Measurements from ENCODE around the gene R3HDM4.

The R3HDM4 gene

DNA sequence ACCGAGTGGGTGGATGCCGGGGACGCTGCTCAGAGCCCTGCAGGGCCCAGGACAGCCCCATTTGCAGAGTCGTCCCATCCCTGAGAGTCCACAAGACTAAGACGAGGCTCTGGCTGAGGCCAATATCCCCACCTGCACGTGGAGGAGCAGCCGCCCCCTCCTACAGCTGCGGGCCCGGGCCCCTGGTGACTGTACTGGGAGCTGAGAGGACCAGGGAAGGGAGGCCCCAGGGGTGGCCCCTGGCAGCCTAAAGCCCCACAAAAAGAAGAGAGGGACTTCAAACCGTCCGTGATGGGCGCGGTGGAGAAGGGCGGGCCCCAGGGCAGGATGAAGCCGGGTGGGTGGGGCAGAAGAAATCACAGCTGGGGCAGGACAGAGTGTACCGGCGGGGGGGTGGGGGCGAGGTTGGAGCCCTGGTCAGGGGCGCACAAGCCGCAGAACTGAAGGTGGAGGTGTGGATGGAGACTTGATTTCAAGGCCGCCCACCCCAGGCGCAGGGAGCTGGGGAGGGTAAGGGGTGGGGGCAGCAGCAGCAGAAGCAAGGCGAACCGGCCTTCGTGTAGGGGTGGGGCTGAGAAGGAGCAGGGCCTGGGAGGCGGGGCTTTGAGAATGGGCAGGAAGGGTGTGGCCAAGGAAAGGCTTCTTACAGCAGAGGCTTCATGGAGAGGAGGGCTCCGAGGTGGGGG is 40.6 kb downstream of the R3HDM4 start:
- DNase-seq = peak; percentile 84

GRCh38 chr19:871446-872265 is 41.4 kb downstream of the R3HDM4 start:
- DNase-seq = no peak

DNA sequence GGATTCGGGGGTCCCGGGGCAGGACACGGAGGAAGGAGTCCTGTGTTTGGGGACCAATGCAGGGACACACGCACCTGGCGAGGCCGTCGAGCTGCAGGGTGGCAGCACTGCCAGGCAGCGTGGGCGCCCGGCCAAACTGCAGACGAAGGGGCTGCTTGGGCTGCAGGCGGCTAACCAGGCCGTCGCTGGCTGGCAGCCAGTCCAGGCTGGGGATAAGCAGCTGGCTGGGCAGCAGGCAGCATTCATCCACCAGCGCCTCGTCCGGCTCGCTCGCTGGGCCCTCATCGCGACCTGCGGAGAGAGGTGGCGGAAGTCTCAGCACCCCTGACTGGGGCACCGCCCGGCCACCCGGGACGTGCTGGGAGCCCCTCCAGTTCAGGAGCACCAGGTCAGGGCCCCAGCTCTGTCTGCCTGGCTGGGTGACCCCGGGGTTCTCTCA is 42.0 kb downstream of the R3HDM4 start:
- DNase-seq = no peak

DNA sequence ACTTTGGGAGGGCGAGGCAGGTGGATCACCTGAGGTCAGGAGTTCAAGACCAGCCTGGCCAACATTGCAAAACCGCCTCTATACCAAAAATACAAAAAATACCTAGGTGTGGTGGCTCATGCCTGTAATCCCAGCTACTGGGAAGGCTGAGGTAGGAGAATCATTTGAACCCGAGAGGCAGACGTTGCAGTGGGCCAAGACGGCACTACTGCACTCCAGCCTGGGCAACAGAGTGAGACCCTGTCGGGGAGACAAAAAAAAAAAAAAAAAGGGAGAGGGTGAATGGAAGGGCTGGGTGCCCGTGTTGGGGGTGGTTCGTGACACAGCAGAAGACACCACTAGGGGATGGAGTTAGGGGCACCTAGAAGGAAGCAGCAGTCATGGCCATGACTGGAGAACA is 42.7 kb downstream of the R3HDM4 start:
- DNase-seq = no peak

DNA sequence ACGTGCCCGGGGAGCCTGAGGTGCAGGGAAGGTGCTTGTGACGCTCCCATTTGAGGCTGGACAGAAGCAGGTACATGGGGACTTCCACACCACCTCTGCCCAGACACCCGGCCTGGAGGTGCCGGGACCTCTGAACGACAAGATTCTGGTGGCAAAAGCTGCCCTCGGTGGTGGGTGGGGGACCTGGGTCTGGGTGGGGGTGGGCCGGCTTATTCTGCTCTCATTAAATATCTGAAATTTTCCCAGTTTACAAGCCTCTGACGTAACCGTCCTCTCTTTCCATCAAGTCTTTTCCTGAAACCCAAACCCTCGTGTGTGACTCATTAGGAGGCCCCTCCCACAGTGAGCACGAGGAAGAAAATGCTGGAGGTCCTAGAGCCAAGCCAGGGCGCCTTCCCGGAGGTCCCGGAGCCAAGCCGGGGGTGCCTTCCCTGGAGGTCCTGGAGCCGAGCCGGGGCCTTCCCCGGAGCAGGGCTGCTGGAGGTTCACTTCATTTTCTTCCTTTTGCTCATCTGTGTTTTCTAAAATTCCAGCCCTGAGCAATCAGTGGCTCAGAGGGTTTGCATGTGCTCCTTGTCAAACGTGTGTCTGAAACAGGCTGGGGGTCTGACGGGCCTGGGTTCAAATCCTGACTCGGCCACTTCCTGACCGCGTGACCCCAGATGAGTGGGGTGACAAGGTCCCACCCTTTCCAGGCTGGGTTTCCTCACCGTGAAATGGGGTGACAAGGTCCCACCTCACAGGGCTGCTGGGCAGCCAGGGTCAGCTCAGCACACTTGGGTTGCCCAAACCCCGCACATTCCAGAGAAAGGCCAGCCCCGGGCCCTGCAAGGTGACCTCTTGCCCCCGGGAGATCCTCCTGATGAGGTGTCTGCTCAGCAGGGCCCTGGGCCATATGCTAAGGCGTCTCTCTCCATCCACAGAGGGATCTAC is 43.5 kb downstream of the R3HDM4 start:
- peak; percentile 98 for DNase-seq

DNA sequence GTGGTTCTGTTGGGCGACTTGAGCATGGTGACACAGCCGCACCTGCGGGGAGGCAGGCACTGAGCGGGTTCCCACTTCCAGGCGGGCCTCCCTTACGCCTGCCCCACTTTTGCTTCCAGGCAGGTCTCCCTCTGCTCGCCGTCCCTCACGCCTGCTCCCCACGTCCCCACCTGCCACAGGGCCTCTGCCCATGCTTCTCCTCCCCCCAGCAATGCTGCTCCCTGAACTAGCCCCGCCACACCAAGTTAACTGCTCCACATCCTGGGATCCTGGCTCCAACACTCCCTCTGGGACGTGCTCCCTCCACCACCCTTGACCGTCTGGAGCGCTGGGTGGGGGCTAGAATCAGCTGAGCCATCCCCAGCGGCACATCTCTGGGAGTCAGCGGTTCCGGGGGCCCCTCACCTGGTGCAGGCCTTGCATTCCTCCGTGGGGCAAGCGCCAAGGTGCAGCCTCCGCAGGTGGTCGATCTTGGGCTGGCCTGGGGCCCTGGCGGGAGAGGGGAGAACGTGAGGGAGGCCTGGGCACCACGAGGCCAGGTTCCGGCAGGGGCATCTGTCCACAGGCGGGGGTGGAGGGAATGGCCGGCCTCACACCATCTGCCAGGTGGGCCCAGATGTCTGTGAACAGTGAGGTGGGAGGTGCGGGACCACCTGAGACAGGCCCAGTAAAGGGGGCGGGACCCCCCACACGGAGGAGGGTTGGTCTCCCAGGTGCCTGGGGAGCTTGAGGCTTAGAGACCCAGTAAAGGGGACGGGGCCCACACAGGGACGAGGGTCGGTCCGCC is 44.4 kb downstream of the R3HDM4 start:
- no peak for DNase-seq

DNA sequence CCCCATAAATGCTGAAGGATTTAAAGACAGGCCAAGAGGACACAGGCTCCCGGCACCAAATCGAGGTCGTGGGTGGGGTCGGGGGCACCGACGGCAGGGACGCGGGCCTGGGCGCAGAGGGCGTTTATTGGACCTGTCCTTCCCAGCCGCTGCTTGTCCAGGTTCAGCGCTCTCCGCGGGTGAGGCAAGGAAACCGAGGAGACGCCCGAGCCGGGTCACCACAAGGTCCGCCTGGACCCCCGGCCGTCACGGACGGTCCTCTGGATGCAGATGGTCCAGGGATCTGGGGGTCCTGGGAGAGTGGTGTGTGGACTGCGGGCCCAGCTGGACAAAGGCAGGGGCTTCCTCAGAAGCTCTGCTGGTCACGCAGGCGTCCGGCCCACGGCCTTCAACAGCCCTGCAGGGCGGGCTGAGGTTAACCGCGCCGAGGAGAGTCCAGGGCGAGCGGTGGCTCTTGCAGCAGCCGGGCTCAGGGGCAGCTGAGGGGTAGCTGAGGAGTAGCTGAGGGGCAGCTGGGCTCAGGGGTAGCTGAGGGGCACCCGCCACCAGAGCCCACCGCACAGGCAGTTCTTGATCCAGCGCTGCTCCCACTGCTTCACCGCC is 45.1 kb downstream of the R3HDM4 start:
- DNase-seq = no peak

DNA sequence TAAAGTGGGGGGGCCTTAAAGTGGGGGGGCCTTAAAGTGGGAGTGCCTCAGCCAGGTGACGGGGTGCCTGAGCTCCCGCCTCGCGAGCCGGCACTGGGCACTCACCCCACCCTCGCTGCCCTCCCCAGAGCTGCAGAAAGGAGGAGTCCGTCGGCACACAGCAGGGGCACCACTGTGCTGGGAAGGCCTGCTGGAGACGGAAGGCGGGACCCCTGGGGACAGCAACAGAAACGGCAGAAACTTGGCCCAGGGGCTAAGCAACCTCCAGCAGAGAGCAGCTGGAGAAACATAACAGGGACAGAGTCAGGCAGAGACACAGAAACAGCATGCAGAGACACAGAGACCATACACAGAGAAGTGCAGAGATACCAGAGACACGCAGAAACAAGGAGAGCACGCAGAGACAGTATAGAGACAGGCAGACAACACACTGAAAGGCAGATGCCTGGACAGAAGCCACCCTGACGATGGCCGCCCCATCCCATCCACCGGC is 45.7 kb downstream of the R3HDM4 start:
- peak; percentile 74 for DNase-seq

DNA sequence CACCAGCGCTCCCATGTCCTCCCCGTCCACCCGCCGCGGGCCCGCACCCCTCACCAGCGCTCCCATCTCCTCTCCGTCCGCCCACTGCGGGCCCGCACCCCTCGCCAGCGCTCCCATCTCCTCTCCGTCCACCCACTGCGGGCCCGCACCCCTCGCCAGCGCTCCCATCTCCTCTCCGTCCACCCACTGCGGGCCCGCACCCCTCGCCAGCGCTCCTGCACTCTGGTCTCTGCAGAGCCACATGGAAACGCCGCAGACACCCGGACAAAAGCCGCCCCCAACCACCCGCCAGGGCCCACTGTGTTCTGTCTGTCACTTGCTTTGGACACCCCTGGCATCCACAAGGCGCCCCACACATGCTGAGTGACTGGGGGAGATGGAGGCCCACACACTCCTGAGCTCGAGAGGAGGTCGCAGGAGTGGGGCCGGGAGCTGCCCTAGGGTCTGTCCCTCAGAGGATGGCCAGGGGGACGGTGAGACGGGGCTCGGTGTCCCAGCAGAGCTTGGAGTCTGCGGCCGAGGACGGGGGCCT is 46.2 kb downstream of the R3HDM4 start:
- no peak for DNase-seq

- no peak for DNase-seq
These were observed 49.8 kb downstream of the R3HDM4 start for GRCh38 chr19:863315-863620.

- DNase-seq = peak; percentile 51
These were observed 50.3 kb downstream of the R3HDM4 start for GRCh38 chr19:862581-863314.

- DNase-seq = peak; percentile 38
These were observed 51.1 kb downstream of the R3HDM4 start for GRCh38 chr19:861756-862580.

GRCh38 chr19:861141-861755 is 51.8 kb downstream of the R3HDM4 start:
- DNase-seq = no peak

DNA sequence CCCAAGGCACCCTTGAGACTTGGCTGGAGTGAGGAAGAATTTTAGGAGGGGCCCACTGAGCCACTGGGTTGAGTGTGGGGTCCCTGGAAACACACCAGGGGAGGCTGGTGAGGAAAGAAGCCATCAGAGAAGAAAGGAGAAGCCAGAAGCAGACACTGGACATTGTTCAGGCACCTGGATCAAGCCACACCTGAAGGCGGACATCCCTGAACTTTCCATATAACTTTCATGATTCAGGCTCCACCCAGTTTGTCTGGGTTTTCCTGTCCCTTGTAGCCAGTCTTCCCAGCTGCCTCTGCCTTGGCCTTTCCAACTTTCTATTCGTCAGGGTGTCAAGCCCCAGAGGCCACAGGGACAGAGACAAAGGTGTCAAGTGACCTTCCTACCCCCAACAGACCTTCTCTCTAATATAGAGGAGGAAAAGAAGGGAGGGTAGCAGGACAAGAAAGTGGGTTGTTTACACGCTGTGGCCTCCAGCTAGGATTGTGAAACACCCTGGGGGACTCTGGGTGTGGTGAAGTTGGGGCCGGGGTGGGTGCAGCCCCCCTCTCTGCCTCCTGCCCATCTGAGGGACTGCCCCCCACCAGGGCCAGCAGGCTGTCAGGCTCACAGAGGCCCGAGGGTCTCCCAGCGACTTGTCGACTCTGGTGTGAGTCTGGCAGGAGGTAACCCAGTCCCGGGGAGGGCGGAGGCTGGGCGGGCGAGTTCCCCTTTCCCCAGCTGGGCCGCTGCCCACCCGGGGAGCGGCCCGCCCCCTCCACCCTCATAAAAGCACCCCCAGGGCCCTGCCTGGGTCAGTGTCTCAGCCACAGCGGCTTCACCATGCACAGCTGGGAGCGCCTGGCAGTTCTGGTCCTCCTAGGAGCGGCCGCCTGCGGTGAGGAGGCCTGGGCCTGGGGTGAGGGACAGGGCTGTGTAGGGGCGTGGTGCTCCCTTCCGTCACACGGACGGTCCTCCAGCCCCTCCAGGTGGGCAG is 53.9 kb downstream of the R3HDM4 start, which contains the start of gene CFD:
Gene CFD, plus strand, starts transcription at position 797 of the 976 bp plus-strand sequence. Its CDS starts 26 bp downstream, at position 823.
- DNase-seq = no peak

GRCh38 chr19:858284-858683 is 54.7 kb downstream of the R3HDM4 start:
- no peak for DNase-seq

DNA sequence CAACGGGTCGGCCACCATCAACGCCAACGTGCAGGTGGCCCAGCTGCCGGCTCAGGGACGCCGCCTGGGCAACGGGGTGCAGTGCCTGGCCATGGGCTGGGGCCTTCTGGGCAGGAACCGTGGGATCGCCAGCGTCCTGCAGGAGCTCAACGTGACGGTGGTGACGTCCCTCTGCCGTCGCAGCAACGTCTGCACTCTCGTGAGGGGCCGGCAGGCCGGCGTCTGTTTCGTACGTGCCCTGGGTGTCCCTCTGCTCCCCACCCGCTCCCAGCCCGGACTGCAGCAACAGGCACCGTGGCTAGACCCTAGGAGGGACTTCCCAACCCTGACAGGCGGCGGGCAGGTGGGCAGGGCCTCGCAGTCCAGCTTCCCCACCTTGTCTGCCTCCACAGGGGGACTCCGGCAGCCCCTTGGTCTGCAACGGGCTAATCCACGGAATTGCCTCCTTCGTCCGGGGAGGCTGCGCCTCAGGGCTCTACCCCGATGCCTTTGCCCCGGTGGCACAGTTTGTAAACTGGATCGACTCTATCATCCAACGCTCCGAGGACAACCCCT is 57.4 kb downstream of the R3HDM4 start:
- DNase-seq = no peak

DNA sequence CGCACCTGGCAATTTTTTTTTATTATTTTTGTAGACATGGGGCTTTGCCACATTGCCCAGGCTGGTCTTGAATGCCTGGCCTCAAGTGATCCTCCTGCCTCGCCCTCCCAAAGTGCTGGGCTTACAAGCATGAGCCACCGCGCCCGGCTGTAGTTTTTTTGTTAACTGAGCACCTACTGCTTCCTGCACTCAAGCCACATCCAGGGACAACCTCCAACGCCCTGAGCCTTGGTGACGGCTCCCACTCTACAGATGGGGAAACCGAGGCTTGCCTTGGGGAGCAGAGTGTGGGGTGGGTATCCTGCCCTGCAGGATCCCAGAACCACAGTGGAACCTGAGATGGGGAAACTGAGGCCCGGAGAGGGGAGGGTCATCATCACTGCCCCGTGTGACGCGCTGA is 57.9 kb downstream of the R3HDM4 start:
- no peak for DNase-seq

- DNase-seq = no peak
These were observed 58.5 kb downstream of the R3HDM4 start for GRCh38 chr19:854549-854948.
